Lower lobe of right lung (tissue), 2 donors: ENCODE data around the gene ASPSCR1. TPM values are rescaled to one million over a fixed set of nuclear protein-coding genes. Genes with fewer than 3 reads are reported as not detected.

Experiments used
- ATAC-seq, 2 donors: fragments of 200-7000 bp; cut with Tn5 transposase; one replicate each; pipeline ENCODE4 v1.9.1; 2020 to 2022; ENCODE audit warnings: mild to moderate bottlenecking in 2 of 2, moderate library complexity in 2 of 2
- DNase-seq: peaks from one replicate; pipeline ENCODE4 v3.0.0-alpha.2; 2020
- H3K27ac ChIP-seq: fragments of 200-600 bp; one replicate; pipeline ENCODE4 v1.8.0; 2022
- H3K27me3 ChIP-seq: fragments of 200-600 bp; one replicate; pipeline ENCODE4 v1.8.0; 2022; ENCODE audit warnings: low read depth
- H3K36me3 ChIP-seq: fragments of 200-600 bp; one replicate; pipeline ENCODE4 v1.8.0; 2022; ENCODE audit warnings: mild to moderate bottlenecking
- H3K4me1 ChIP-seq: fragments of 200-600 bp; one replicate; pipeline ENCODE4 v1.8.0; 2022
- H3K4me3 ChIP-seq: fragments of 200-600 bp; one replicate; pipeline ENCODE4 v1.8.0; 2022; ENCODE audit warnings: mild to moderate bottlenecking
- H3K9me3 ChIP-seq: fragments of 200-600 bp; one replicate; pipeline ENCODE4 v1.8.0; 2022
- CTCF ChIP-seq: fragments of 200-600 bp; IDR thresholded peaks from one replicate; pipeline ENCODE4 v1.8.0; 2022; ENCODE audit warnings: antibody characterized with exemption, mild to moderate bottlenecking
- intact Hi-C: fragments of 100-400 bp; cut with DNase I; formaldehyde crosslinking; loops from one replicate; pipeline ENCODE4 v1.11.0; 2022
- total RNA-seq: library from RNA; stranded (reverse); fragmentation: NEBNext Ultra II Directional; extraction: Animal tissue kit (Norgen Biotek cat#: 25700); gene quantifications from one replicate; pipeline ENCODE4 v1.2.1, GENCODE V29; 2021
- donor health status: DM: no; HTN: yes; CAD: no; lungs with severe emphysema.

Gene ASPSCR1
- total RNA-seq, 1 donor from 2014 or later: 45.3 TPM

GRCh38 chr17:81954131-81955057 lies 23.0 kb upstream of the ASPSCR1 start:
- Histone ChIP-seq H3K27me3 (peaks cover 23% of the 10 kb centered on the region), H3K9me3 (no peaks in the 10 kb centered on the region), H3K27ac (no peak overlapping the region), H3K36me3 (no peaks in the 10 kb centered on the region), H3K4me3 (no peak overlapping the region), H3K4me1 (peaks cover 3% of the 10 kb centered on the region)
- ATAC-seq (no peak), DNase-seq (no peak)
- intact Hi-C loops: no loop called here
- TF ChIP-seq CTCF: no peak

- Histone ChIP-seq H3K27me3 (peaks cover 28% of the 10 kb centered on the region), H3K4me1 (peaks cover 9% of the 10 kb centered on the region), H3K4me3 (no peak overlapping the region), H3K27ac (no peak overlapping the region), H3K9me3 (no peaks in the 10 kb centered on the region), H3K36me3 (no peaks in the 10 kb centered on the region)
- intact Hi-C loops: no loop called here
- ATAC-seq (no peak), DNase-seq (no peak)
- TF ChIP-seq CTCF: no peak
Observed at GRCh38 chr17:81955058-81955681, 22.3 kb upstream of the ASPSCR1 start.

- Histone ChIP-seq H3K9me3 (no peaks in the 10 kb centered on the region), H3K27ac (no peak overlapping the region), H3K4me3 (no peak overlapping the region), H3K27me3 (peaks cover 33% of the 10 kb centered on the region), H3K4me1 (peaks cover 14% of the 10 kb centered on the region), H3K36me3 (no peaks in the 10 kb centered on the region)
- DNase-seq: no peak
- no peak for TF ChIP-seq CTCF
- intact Hi-C loops: no loop called here
- ATAC-seq: no peak
Observed at GRCh38 chr17:81955756-81956544, 21.5 kb upstream of the ASPSCR1 start.

GRCh38 chr17:81956607-81957589 lies 20.5 kb upstream of the ASPSCR1 start:
- DNase-seq (no peak), ATAC-seq (no peak)
- H3K36me3 ChIP-seq: no peaks in the 10 kb centered on the region
- H3K27me3 ChIP-seq: peaks cover 38% of the 10 kb centered on the region
- peaks cover 14% of the 10 kb centered on the region for H3K4me1 ChIP-seq
- no peak overlapping the region for H3K4me3 ChIP-seq
- intact Hi-C loops: no loop called here
- no peaks in the 10 kb centered on the region for H3K9me3 ChIP-seq
- no peak for TF ChIP-seq CTCF
- no peak overlapping the region for H3K27ac ChIP-seq
